ENCODE results near the gene AURKAIP1.

GRCh38 chr1:1391225-1391624 is 16.2 kb upstream of the AURKAIP1 start:
- TF ChIP-seq EZH2 (IDR thresholded peaks at IDR 0.05; ENCODE audit: borderline replicate concordance, low read depth, low read length, severe bottlenecking) (no peak), CTCF (IDR thresholded peaks at IDR 0.05; ENCODE audit: borderline replicate concordance, extremely low read depth, low read length, poor library complexity, severe bottlenecking) (no peak)
